Endothelial cell of umbilical vein (primary cell): Measurements from ENCODE around the gene PIGX. TPM values are rescaled to one million over a fixed set of nuclear protein-coding genes. Genes with fewer than 3 reads are reported as not detected.

Experiments used
- BruUV-seq: library from RNA; stranded (reverse); fragments of 400-500 nt; replicated peaks from 2 replicates; lab custom pipeline; 2021; lab: Mats Ljungman, UMichigan
- CTCF ChIA-PET: fragments of 300-600, 350-600 bp; sonication (Branson Sonifier 250); formaldehyde crosslinking; loops from one replicate; lab custom pipeline; 2021; ENCODE audit warnings: antibody characterized with exemption, inconsistent platforms; lab: Charles Lee
- POLR2A ChIA-PET: fragments of 300-600, 350-600 bp; sonication (Branson Sonifier 250); formaldehyde crosslinking; loops from one replicate; lab custom pipeline; 2021; ENCODE audit warnings: antibody characterized with exemption, inconsistent platforms; lab: Charles Lee
- DNase-seq: peaks from one replicate; pipeline ENCODE4 v3.0.0-alpha.2; 2011; ENCODE audit warnings: low read depth, low spot score
- FAIRE-seq: peaks from 2 replicates; lab custom pipeline; 2011; peaks lifted over from hg19 to GRCh38; lab: Jason Lieb, UNC
- H2AFZ ChIP-seq: 2 replicates; pipeline ENCODE4 v1.6.0; 2012; ENCODE audit warnings: low read depth, low read length, control low read depth, inconsistent platforms
- H3K27ac ChIP-seq: 2 replicates; pipeline ENCODE4 v1.5.1; 2011; ENCODE audit warnings: low read depth, mild to moderate bottlenecking, control low read depth, low read length, moderate library complexity; ENCODE audit not compliant: insufficient read depth
- H3K27me3 ChIP-seq, 2 experiments: 2 replicates each; pipeline versions ENCODE4 v1.6.0 to v1.6.1; 2011; ENCODE audit warnings: low read length in 2 of 2, mixed read lengths in 1 of 2; ENCODE audit not compliant: control insufficient read depth in 2 of 2, insufficient read depth in 2 of 2
- H3K36me3 ChIP-seq, 2 experiments: 2 replicates in 1 of 2; 3 replicates in 1 of 2; pipeline ENCODE4 v1.5.1; 2011; ENCODE audit warnings: low read length in 2 of 2, mild to moderate bottlenecking in 1 of 2, moderate library complexity in 1 of 2; ENCODE audit not compliant: control insufficient read depth in 2 of 2, insufficient read depth in 2 of 2; ENCODE audit errors: extremely low read depth in 1 of 2
- H3K4me1 ChIP-seq: 3 replicates; pipeline ENCODE4 v1.5.1; 2011; ENCODE audit warnings: mild to moderate bottlenecking, low read length; ENCODE audit not compliant: control insufficient read depth, insufficient read depth; ENCODE audit errors: extremely low read depth
- H3K4me2 ChIP-seq: 2 replicates; pipeline ENCODE4 v1.6.1; 2011; ENCODE audit warnings: low read length, control low read depth, mixed read lengths; ENCODE audit not compliant: insufficient read depth
- H3K4me3 ChIP-seq, 3 experiments: fragments of 200-600 bp in 1 of 3; sonication (generic), shearing (Covaris generic) in 1 of 3; replicated peaks in 1 of 3; 2 replicates each; pipeline ENCODE4 v1.5.1; 2011 to 2016; ENCODE audit warnings: control low read depth in 3 of 3, low read length in 3 of 3, mild to moderate bottlenecking in 2 of 3, inconsistent platforms in 1 of 3, low read depth in 1 of 3, moderate library complexity in 1 of 3; ENCODE audit not compliant: insufficient read depth in 1 of 3
- H3K79me2 ChIP-seq: 2 replicates; pipeline ENCODE4 v1.6.0; 2012; ENCODE audit warnings: low read length, inconsistent platforms; ENCODE audit not compliant: control insufficient read depth, insufficient read depth
- H3K9ac ChIP-seq: replicated peaks from 2 replicates; pipeline ENCODE3; 2011; ENCODE audit warnings: low read length, control low read depth; ENCODE audit not compliant: insufficient read depth; ENCODE audit errors: extremely low read depth
- H3K9me1 ChIP-seq: replicated peaks from 3 replicates; pipeline ENCODE4 v1.6.0; 2011; ENCODE audit warnings: mild to moderate bottlenecking, low read length; ENCODE audit not compliant: control insufficient read depth, insufficient read depth; ENCODE audit errors: extremely low read depth
- H3K9me3 ChIP-seq: replicated peaks from 2 replicates; pipeline ENCODE4 v1.5.1; 2012; ENCODE audit warnings: low read length, inconsistent platforms; ENCODE audit not compliant: control insufficient read depth, insufficient read depth
- H4K20me1 ChIP-seq: replicated peaks from 2 replicates; pipeline ENCODE3; 2011; ENCODE audit warnings: mild to moderate bottlenecking, low read length; ENCODE audit not compliant: control insufficient read depth, insufficient read depth; ENCODE audit errors: extremely low read depth
- EZH2 ChIP-seq: IDR thresholded peaks from 2 replicates; pipeline ENCODE4 v1.6.1; 2012; ENCODE audit warnings: borderline replicate concordance, low read depth, mild to moderate bottlenecking, moderate library complexity, low read length, inconsistent platforms; ENCODE audit not compliant: severe bottlenecking
- FOS ChIP-seq: IDR thresholded peaks from 2 replicates; pipeline ENCODE4 v1.6.1; 2011; ENCODE audit warnings: mild to moderate bottlenecking, low read length, moderate library complexity, borderline replicate concordance; ENCODE audit not compliant: insufficient read depth
- GATA2 ChIP-seq: IDR thresholded peaks from 2 replicates; pipeline ENCODE4 v1.7.0; 2011; ENCODE audit warnings: low read depth, mild to moderate bottlenecking, moderate library complexity, mixed read lengths, low read length; ENCODE audit not compliant: insufficient read length, insufficient read depth
- JUN ChIP-seq: IDR thresholded peaks from 2 replicates; pipeline ENCODE4 v1.6.1; 2011; ENCODE audit warnings: borderline replicate concordance, low read depth; ENCODE audit not compliant: insufficient read length, insufficient read depth
- MYC ChIP-seq: IDR thresholded peaks from one replicate; pipeline ENCODE4 v1.6.1; 2011; ENCODE audit warnings: mild to moderate bottlenecking, low read depth, low read length
- POLR2A ChIP-seq: IDR thresholded peaks from 2 replicates; pipeline ENCODE4 v1.6.1; 2012; ENCODE audit warnings: low read depth, mild to moderate bottlenecking, control low read depth, low read length
- POLR2AphosphoS5 ChIP-seq: IDR thresholded peaks from 2 replicates; pipeline ENCODE4 v1.6.1; 2012; ENCODE audit warnings: low read depth, mild to moderate bottlenecking, control low read depth, low read length, moderate library complexity; ENCODE audit not compliant: insufficient read depth
- dilution Hi-C: fragments of 300-500 bp; cut with MboI; formaldehyde crosslinking; loops from one replicate; pipeline ENCODE4 v1.15.0; 2019; ENCODE audit warnings: low sequenced_read_pairs; ENCODE audit not compliant: extremely low pct_ligation_motif_present
- intact Hi-C: fragments of 100-400 bp; cut with micrococcal nuclease; formaldehyde crosslinking; loops from one replicate; pipeline ENCODE4 v1.10.0; 2022
- polyA plus RNA-seq, 4 experiments: library from polyadenylated mRNA; depleted of rRNA in 3 of 4; stranded (reverse) in 3 of 4; unstranded in 1 of 4; fragments of >200 nt; gene quantifications; 2 replicates each; pipeline versions ENCODE4 v1.2.1 to v1.2.3, GENCODE V29; 2011 to 2012; ENCODE audit warnings: missing spikeins in 1 of 4
- total RNA-seq: library from RNA; stranded (reverse); gene quantifications from 2 replicates; pipeline ENCODE4 v1.2.3, GENCODE V29; 2021
- TF ChIP-seq, protein P1 (sequence below), 2 donors: IDR thresholded peaks; 1 replicate in 1 of 2; 2 replicates in 1 of 2; pipeline ENCODE4 v1.5.1; 2011; ENCODE audit warnings: low read length in 2 of 2, mild to moderate bottlenecking in 2 of 2, moderate library complexity in 2 of 2, control low read depth in 1 of 2, inconsistent platforms in 1 of 2, low read depth in 1 of 2; ENCODE audit not compliant: insufficient read depth in 1 of 2; ENCODE audit errors: extremely low read depth in 1 of 2
- TF ChIP-seq, protein P2 (sequence below): IDR thresholded peaks from 2 replicates; pipeline ENCODE4 v1.6.1; 2011; ENCODE audit not compliant: insufficient read depth, insufficient read length

Gene PIGX
- total and polyA plus RNA-seq, 2 donors (not counting 3 experiments of a cell fraction or from before 2014, with no cell fraction given), result 9.2 to 14.0 TPM

DNA sequence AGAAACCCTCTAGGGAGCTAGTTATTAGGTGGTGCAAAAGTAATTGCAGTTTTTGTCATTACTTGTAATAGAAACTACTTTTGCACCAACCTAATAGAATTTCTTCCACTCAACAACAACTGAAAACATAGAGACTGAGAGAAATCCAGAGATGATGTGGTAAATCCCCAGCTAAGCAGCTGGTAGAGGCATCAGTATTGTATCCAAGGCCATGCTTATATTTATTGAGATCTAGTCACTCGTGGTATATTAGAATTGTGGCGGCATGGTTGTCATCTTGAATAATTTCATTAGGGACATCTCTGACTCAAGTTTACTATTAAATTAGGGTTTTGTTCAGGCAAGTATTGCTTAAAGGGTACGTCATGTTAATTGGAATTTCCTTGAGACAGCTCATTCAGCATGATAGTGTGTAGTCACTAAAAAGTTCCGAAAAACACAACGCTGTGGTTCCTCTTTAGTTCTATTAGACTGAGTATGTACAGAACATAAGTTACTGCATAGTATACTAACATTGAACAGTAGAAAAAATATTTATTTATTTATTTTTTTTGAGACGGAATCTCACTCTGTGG is 62.8 kb downstream of the PIGX start:
- Histone ChIP-seq H3K79me2 (peaks cover 87% of the 10 kb centered on the region), H3K4me3 (no peak overlapping the region), H3K27ac (no peak overlapping the region), H4K20me1 (peaks cover 12% of the 10 kb centered on the region), H3K9me3 (no peaks in the 10 kb centered on the region), H3K36me3 (peaks cover 0 to 2% of the 10 kb centered on the region in 2 experiments), H3K9me1 (no peaks in the 10 kb centered on the region), H2AFZ (no peak overlapping the region), H3K4me1 (peaks cover 18% of the 10 kb centered on the region), H3K4me2 (no peak overlapping the region), H3K9ac (no peak overlapping the region), H3K27me3 (no peaks in the 10 kb centered on the region)
- DNase-seq (no peak), FAIRE-seq (no peak)
- no TSS peak for BruUV-seq
- TF ChIP-seq POLR2AphosphoS5 (no peak), POLR2A (no peak), GATA2 (no peak), JUN (no peak), MYC (no peak), FOS (no peak), EZH2 (no peak)
- TF ChIP-seq, protein P1, sequence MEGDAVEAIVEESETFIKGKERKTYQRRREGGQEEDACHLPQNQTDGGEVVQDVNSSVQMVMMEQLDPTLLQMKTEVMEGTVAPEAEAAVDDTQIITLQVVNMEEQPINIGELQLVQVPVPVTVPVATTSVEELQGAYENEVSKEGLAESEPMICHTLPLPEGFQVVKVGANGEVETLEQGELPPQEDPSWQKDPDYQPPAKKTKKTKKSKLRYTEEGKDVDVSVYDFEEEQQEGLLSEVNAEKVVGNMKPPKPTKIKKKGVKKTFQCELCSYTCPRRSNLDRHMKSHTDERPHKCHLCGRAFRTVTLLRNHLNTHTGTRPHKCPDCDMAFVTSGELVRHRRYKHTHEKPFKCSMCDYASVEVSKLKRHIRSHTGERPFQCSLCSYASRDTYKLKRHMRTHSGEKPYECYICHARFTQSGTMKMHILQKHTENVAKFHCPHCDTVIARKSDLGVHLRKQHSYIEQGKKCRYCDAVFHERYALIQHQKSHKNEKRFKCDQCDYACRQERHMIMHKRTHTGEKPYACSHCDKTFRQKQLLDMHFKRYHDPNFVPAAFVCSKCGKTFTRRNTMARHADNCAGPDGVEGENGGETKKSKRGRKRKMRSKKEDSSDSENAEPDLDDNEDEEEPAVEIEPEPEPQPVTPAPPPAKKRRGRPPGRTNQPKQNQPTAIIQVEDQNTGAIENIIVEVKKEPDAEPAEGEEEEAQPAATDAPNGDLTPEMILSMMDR (IDR thresholded peaks at IDR 0.05; ENCODE audit: extremely low read depth in 1 of 2, insufficient read depth in 1 of 2, low read depth in 1 of 2, low read length in 2 of 2), result no peak
- TF ChIP-seq, protein P2, sequence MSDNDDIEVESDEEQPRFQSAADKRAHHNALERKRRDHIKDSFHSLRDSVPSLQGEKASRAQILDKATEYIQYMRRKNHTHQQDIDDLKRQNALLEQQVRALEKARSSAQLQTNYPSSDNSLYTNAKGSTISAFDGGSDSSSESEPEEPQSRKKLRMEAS, result no peak
- dilution Hi-C loops (no loop called here), intact Hi-C loops (loop anchor here (2.0 kb wide), 1 partner anchor 18 kb away; no protein-coding TSS in a partner anchor)
- CTCF ChIA-PET, result interaction anchor here (1.1 kb wide), 1 partner anchor 34 kb away, joined by 4 read pairs; no protein-coding TSS in a partner anchor
- POLR2A ChIA-PET, result no interaction called here
